GM18511 (cell line): ENCODE data around the gene FAM13A.

Source experiments
- ATAC-seq: cut with Tn5 transposase; IDR thresholded peaks from one replicate; pipeline ENCODE4 v1.9.1; 2021; ENCODE audit warnings: mild to moderate bottlenecking, moderate library complexity; ENCODE audit not compliant: unreplicated experiment

FAM13A gene

GRCh38 chr4:88696630-88697029 lies 360.4 kb downstream of the FAM13A start:
- ATAC-seq: no peak

- ATAC-seq: no peak
Measured at GRCh38 chr4:88693792-88694191, 363.2 kb downstream of the FAM13A start.

GRCh38 chr4:88690355-88690754 lies 366.6 kb downstream of the FAM13A start:
- no peak for ATAC-seq

GRCh38 chr4:88681209-88681608 lies 375.8 kb downstream of the FAM13A start:
- ATAC-seq: no peak
